Left lung (tissue), 10 donors: ENCODE measurements around the gene USP32. TPM values are rescaled to one million over a fixed set of nuclear protein-coding genes. Genes with fewer than 3 reads are reported as not detected.
"Not testable (repeated sequence)": the region's sequence is repeated elsewhere in the genome, so short reads cannot be mapped to it uniquely, and the experiment has no call there.

Experiments
- ATAC-seq: fragments of 200-7000 bp; cut with Tn5 transposase; one replicate; pipeline ENCODE4 v1.9.1; 2020; ENCODE audit warnings: moderate library complexity
- DNase-seq, 4 donors: peaks; one replicate each; pipeline ENCODE4 v3.0.0-alpha.2; 2013 to 2020
- H3K27ac ChIP-seq, 2 donors: fragments of 200-600 bp; sonication (generic) in 1 of 2; one replicate each; pipeline versions ENCODE4 v1.5.0 to v1.8.0; 2020 to 2021
- H3K27me3 ChIP-seq, 2 donors: fragments of 200-600 bp; sonication (generic) in 1 of 2; one replicate each; pipeline versions ENCODE4 v1.5.0 to v1.8.0; 2020 to 2021
- H3K36me3 ChIP-seq, 2 donors: fragments of 200-600 bp; sonication (generic) in 1 of 2; one replicate each; pipeline versions ENCODE4 v1.5.0 to v1.8.0; 2020 to 2021
- H3K4me1 ChIP-seq, 2 donors: fragments of 200-600 bp; one replicate each; pipeline ENCODE4 v1.8.0; 2021
- H3K4me3 ChIP-seq, 2 donors: fragments of 200-600 bp; sonication (generic) in 1 of 2; one replicate each; pipeline versions ENCODE4 v1.5.0 to v1.8.0; 2020 to 2021; ENCODE audit warnings: mild to moderate bottlenecking in 1 of 2
- H3K9me3 ChIP-seq, 2 donors: fragments of 200-600 bp; sonication (generic) in 1 of 2; one replicate each; pipeline versions ENCODE4 v1.5.0 to v1.8.0; 2020 to 2021
- intact Hi-C, 2 donors: fragments of 100-400 bp; cut with DNase I; formaldehyde crosslinking; loops; one replicate each; pipeline versions ENCODE4 v1.11.2 to v1.14.2; 2022
- polyA plus RNA-seq, 6 donors: library from polyadenylated mRNA; unstranded; fragments of 120-200 nt; gene quantifications; one replicate each; pipeline ENCODE4 v1.2.1, GENCODE V29; 2013; ENCODE audit not compliant: insufficient read length in 6 of 6
- total RNA-seq, 2 donors: library from RNA; stranded (reverse); fragmentation: NEBNext Ultra II Directional; extraction: Animal tissue kit (Norgen Biotek cat#: 25700); gene quantifications; one replicate each; pipeline ENCODE4 v1.2.1, GENCODE V29; 2021
- TF ChIP-seq, protein P1 (sequence below), 2 donors: fragments of 200-600 bp; sonication (generic) in 1 of 2; IDR thresholded peaks; one replicate each; pipeline versions ENCODE4 v1.5.0 to v1.8.0; 2021; ENCODE audit warnings: antibody characterized with exemption in 2 of 2
- donor health status: DM: no; HTN: yes; CAD: no.
- donor health status: DM: no; HTN: no; CAD: no.

Gene USP32
- total and polyA plus RNA-seq, 8 donors, result 30.7 to 73.2 (median 37.7) TPM

DNA sequence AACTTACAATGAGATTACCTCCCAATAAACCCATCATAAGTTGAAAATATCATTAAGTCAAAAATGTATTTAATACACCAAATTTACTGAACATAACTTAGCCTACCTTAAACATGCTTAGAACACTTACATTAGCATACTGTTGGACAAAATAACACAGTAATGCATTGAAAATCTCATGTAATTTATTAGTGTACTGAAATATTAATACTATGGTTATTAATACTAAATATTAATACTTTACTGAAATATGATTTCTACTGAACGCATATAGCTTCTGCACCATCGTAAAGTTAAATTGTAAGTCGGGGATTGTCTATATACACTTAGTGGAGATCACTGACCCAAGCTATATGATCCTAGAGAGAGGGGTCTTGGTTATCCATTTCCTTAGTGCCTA, 4.3 kb downstream of the USP32 start:
- TF ChIP-seq, protein P1, sequence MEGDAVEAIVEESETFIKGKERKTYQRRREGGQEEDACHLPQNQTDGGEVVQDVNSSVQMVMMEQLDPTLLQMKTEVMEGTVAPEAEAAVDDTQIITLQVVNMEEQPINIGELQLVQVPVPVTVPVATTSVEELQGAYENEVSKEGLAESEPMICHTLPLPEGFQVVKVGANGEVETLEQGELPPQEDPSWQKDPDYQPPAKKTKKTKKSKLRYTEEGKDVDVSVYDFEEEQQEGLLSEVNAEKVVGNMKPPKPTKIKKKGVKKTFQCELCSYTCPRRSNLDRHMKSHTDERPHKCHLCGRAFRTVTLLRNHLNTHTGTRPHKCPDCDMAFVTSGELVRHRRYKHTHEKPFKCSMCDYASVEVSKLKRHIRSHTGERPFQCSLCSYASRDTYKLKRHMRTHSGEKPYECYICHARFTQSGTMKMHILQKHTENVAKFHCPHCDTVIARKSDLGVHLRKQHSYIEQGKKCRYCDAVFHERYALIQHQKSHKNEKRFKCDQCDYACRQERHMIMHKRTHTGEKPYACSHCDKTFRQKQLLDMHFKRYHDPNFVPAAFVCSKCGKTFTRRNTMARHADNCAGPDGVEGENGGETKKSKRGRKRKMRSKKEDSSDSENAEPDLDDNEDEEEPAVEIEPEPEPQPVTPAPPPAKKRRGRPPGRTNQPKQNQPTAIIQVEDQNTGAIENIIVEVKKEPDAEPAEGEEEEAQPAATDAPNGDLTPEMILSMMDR (IDR thresholded peaks at IDR 0.05), result no peak
- no peak overlapping the region for H3K27ac ChIP-seq
- intact Hi-C loops, result no loop called here
- H3K27me3 ChIP-seq, result no peaks in the 10 kb centered on the region
- no peak for DNase-seq
- H3K4me3 ChIP-seq, result no peak overlapping the region
- H3K4me1 ChIP-seq, result peaks cover 23 to 84% of the 10 kb centered on the region in 2 donors
- H3K9me3 ChIP-seq, result no peaks in the 10 kb centered on the region
- no peaks in the 10 kb centered on the region for H3K36me3 ChIP-seq
- ATAC-seq, result no peak

DNA sequence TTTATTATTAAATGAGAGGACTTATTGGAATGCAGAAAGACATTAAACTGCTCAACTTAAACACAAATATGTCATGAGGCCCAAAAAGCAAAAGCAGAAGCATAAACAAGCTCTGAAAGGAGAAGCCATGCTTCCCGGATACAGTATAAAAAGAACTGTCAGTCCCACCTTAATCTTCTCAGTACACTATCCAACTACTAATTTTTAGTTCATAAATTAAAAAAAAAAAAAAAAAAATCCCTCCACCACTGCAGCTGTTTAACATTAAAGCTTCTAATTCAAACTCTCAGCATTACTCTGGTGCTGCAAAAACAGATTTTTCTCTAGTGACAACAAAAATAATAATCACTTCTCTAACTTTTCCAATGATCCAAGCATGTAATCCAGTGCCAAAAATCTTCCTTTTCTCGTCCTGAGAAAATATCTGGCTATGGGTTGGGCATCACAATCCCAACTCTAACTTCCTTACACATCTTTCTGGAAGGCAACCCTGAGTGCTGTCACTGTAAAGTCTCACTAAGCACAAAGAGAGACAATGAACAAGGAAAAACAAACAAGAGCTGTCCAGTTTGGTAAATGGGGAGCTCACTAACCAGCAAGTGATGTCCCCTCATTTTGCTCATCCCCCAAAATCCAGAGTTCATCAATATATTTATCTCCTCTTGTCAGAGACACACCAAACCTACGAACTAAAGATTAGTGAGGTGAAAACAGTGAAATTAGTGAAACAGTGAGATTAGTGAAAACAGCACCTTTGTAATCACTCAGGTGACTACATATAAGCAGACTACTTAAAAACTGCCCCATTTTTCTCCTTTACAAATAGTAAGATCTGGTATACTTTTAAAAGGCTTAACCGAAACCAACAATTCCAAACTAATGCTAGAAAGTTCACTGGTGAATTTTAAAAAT, 5.5 kb downstream of the USP32 start:
- no peaks in the 10 kb centered on the region for H3K27me3 ChIP-seq
- ATAC-seq (no peak), DNase-seq (no peak)
- TF ChIP-seq, protein P1 (IDR thresholded peaks at IDR 0.05), result no peak
- H3K4me1 ChIP-seq, result peaks cover 23 to 84% of the 10 kb centered on the region in 2 donors
- no peaks in the 10 kb centered on the region for H3K9me3 ChIP-seq
- H3K27ac ChIP-seq, result peak overlapping the region in 1 of 2 donors; percentile 4
- H3K4me3 ChIP-seq, result no peak overlapping the region
- intact Hi-C loops, result no loop called here
- no peaks in the 10 kb centered on the region for H3K36me3 ChIP-seq

DNA sequence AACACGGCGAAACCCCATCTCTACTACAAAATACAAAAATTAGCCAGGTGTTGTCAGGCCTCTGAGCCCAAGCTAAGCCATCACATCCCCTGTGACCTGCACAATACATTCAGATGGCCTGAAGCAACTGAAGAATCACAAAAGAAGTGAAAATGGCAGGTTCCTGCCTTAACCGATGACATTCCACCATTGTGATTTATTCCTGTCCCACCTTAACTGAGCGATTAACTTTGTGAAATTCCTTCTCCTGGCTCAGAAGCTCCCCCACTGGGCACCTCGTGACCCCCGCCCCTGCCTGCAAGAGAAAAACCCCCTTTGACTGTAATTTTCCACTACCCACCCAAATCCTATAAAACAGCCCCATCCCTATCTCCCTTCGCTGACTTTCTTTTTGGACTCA, 7.0 kb downstream of the USP32 start:
- H3K4me3 ChIP-seq, intact Hi-C loops, DNase-seq, H3K36me3 ChIP-seq, ATAC-seq, H3K27me3 ChIP-seq, H3K9me3 ChIP-seq: not testable (repeated sequence)
- Histone ChIP-seq H3K27ac (peak overlapping the region in 1 of 2 donors; percentile 33), H3K4me1 (peaks cover 23 to 73% of the 10 kb centered on the region in 2 donors)

DNA sequence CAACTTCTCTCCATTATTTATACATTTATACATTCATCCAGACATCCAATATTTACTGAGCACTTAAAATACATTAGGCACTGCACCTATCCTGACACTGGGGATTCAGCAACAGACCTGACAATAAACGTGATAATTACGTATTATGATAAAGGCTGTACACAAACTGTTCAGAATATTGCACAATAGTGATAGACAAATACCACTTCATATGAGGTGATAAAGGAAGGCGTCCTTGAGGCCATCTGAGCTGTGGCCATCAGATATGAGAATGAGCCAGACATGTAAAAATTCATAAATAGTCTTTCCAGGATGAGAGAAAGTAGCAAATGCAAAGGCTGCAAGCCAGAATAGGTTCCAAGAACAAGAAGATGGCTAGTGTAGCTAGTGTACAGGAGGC, 8.6 kb downstream of the USP32 start:
- Histone ChIP-seq H3K9me3 (no peaks in the 10 kb centered on the region), H3K4me3 (no peak overlapping the region), H3K4me1 (peaks cover 17 to 58% of the 10 kb centered on the region in 2 donors), H3K27me3 (no peaks in the 10 kb centered on the region), H3K36me3 (no peaks in the 10 kb centered on the region), H3K27ac (peak overlapping the region in 1 of 2 donors; percentile 33)
- DNase-seq (no peak), ATAC-seq (no peak)
- intact Hi-C loops, result no loop called here
- TF ChIP-seq, protein P1 (IDR thresholded peaks at IDR 0.05), result no peak

DNA sequence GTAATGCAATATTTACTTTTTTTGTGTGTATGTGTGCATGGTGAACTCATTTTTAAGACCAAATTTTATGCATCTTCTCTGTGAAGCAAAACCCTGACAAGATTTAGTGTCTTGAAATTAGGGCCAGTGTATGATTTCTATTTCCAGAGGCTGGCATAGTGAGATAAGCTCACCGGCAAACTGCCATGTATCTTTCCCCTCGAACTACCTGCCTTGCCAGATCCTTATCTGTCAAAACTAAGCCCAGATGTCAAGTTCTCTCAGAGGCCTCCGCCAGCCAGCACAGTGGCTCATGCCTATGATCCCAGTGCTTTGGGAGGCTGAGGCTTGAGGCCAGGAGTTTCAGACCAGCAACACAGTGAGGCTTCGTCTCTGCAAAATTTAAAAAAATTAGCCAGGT, 10.0 kb downstream of the USP32 start:
- H3K4me1 ChIP-seq, result peaks cover 15 to 43% of the 10 kb centered on the region in 2 donors
- TF ChIP-seq, protein P1 (IDR thresholded peaks at IDR 0.05), result no peak
- H3K4me3 ChIP-seq, result no peak overlapping the region
- intact Hi-C loops, result no loop called here
- ATAC-seq, result no peak
- H3K27me3 ChIP-seq, result no peaks in the 10 kb centered on the region
- no peak for DNase-seq
- no peaks in the 10 kb centered on the region for H3K9me3 ChIP-seq
- H3K27ac ChIP-seq, result no peak overlapping the region
- H3K36me3 ChIP-seq, result peaks cover 0 to 3% of the 10 kb centered on the region in 2 donors

DNA sequence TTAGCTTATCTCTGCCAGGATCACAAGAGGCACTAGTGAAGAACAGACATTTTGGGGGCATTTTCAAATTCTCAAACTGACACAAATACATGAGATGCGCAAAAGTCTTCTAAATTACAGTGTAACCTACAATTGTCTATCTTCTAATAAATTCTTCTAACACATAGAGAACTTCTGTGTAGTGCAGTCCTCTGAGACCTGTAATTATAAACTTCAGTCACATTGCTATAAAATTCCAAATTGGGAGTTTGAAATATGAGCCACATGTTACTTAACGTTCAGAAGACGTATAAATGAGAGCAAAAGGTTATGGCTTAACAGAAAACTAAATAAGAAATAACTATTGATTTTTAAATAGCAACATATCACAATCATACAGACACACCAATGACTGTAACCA, 12.5 kb downstream of the USP32 start:
- intact Hi-C loops, H3K4me3 ChIP-seq, H3K36me3 ChIP-seq, H3K9me3 ChIP-seq, ATAC-seq, DNase-seq, H3K27me3 ChIP-seq, H3K27ac ChIP-seq: not testable (repeated sequence)
- H3K4me1 ChIP-seq, result peaks cover 5 to 18% of the 10 kb centered on the region in 2 donors

DNA sequence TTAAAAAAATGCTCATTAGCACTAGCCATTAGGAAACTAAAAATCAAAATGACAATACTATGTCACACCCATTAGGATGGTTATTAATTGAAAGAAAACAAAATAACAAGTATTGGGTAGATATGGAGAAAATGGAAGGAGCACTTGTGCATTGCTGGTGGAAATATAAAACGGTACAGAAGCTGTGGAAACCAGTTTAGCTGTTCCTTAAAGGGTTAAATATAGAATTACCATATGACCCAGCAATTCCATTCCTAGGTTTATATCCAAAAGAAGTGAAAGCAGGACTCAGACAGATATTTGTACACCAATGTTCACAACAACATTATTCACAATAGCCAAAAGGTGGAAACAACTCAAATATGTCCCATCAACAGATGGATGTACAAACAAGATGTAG, 13.7 kb downstream of the USP32 start:
- DNase-seq, H3K27ac ChIP-seq, H3K36me3 ChIP-seq, intact Hi-C loops, H3K27me3 ChIP-seq, H3K9me3 ChIP-seq, ATAC-seq, H3K4me1 ChIP-seq, H3K4me3 ChIP-seq: not testable (repeated sequence)
